HCT116 (cell line): ENCODE results near the gene HDAC10. TPM values are rescaled to one million over a fixed set of nuclear protein-coding genes. Genes with fewer than 3 reads are reported as not detected.

Source experiments
- ATAC-seq: fragments of 200-7000 bp; cut with Tn5 transposase; 2 replicates; pipeline ENCODE4 v1.9.1; 2020; ENCODE audit warnings: mild to moderate bottlenecking, moderate library complexity
- BruUV-seq: library from RNA; stranded (reverse); fragments of 400-500 nt; replicated peaks from 2 replicates; lab custom pipeline; 2021; lab: Mats Ljungman, UMichigan
- CTCF ChIA-PET: fragments of 300-600 bp; sonication (Branson Sonifier 250); formaldehyde crosslinking; loops from one replicate; lab custom pipeline; 2021; ENCODE audit warnings: antibody characterized with exemption; lab: Charles Lee
- POLR2A ChIA-PET: fragments of 300-600, 350-600 bp; sonication (Branson Sonifier 250); formaldehyde crosslinking; loops from one replicate; lab custom pipeline; 2021; ENCODE audit warnings: antibody characterized with exemption; lab: Charles Lee
- RAD21 ChIA-PET, 2 experiments: fragments of 300-600 bp; sonication (Branson Sonifier 250); formaldehyde crosslinking; loops; one replicate each; lab custom pipeline; 2023; ENCODE audit warnings: low total read pairs in 2 of 2; ENCODE audit not compliant: uncharacterized antibody in 2 of 2, unreplicated experiment in 2 of 2, low non-redundant PET in 1 of 2; lab: Charles Lee
- DNase-seq: peaks from one replicate; pipeline ENCODE4 v3.0.0-alpha.2; 2010; ENCODE audit warnings: low read depth, low spot score
- H2AFZ ChIP-seq: fragments of 200-600 bp; shearing (Covaris generic), sonication (generic); 2 replicates; pipeline ENCODE4 v1.6.1; 2017; ENCODE audit warnings: low read depth, mixed run types, mixed read lengths, antibody characterized with exemption, low read length; ENCODE audit not compliant: poor library complexity, severe bottlenecking
- H3K27ac ChIP-seq: 2 replicates; pipeline ENCODE4 v1.5.1; 2012; ENCODE audit warnings: low read depth, low read length
- H3K27me3 ChIP-seq: fragments of 200-600 bp; sonication (generic); 2 replicates; pipeline ENCODE4 v1.6.1; 2016; ENCODE audit warnings: mixed run types, low read length, mixed read lengths; ENCODE audit not compliant: insufficient read depth
- H3K36me3 ChIP-seq, 2 experiments: fragments of 200-500 bp in 1 of 2; fragments of 200-600 bp in 1 of 2; sonication (Bioruptor generic) in 1 of 2; sonication (generic) in 1 of 2; 2 replicates each; pipeline versions ENCODE4 v1.5.1 to v1.6.1; 2014 to 2016; ENCODE audit warnings: low read length in 2 of 2, inconsistent platforms in 1 of 2, mixed read lengths in 1 of 2, mixed run types in 1 of 2; ENCODE audit not compliant: insufficient read depth in 2 of 2, control insufficient read depth in 1 of 2
- H3K4me1 ChIP-seq, 2 experiments: fragments of 200-600 bp in 1 of 2; sonication (generic) in 1 of 2; 2 replicates each; pipeline versions ENCODE4 v1.5.1 to v1.6.1; 2012 to 2017; ENCODE audit warnings: low read length in 2 of 2, inconsistent platforms in 1 of 2, mild to moderate bottlenecking in 1 of 2, mixed read lengths in 1 of 2, mixed run types in 1 of 2, moderate library complexity in 1 of 2; ENCODE audit not compliant: insufficient read depth in 2 of 2, control insufficient read depth in 1 of 2
- H3K4me2 ChIP-seq: fragments of 200-600 bp; sonication (generic); 2 replicates; pipeline ENCODE4 v1.6.1; 2017; ENCODE audit warnings: mixed run types, low read length, mixed read lengths
- H3K4me3 ChIP-seq, 2 experiments: fragments of 200-600 bp in 1 of 2; sonication (generic) in 1 of 2; replicated peaks in 1 of 2; 2 replicates each; pipeline ENCODE4 v1.5.1; 2011 to 2016; ENCODE audit warnings: low read length in 2 of 2, control low read depth in 1 of 2, low read depth in 1 of 2, mild to moderate bottlenecking in 1 of 2, mixed read lengths in 1 of 2, mixed run types in 1 of 2
- H3K79me2 ChIP-seq: fragments of 200-600 bp; sonication (generic); 2 replicates; pipeline ENCODE4 v1.6.1; 2017; ENCODE audit warnings: mild to moderate bottlenecking, mixed run types, low read length, moderate library complexity, mixed read lengths; ENCODE audit not compliant: insufficient read depth
- H3K9ac ChIP-seq: fragments of 200-600 bp; sonication (generic); 2 replicates; pipeline ENCODE4 v1.6.1; 2016; ENCODE audit warnings: low read length, mixed read lengths
- H3K9me2 ChIP-seq: fragments of 200-600 bp; sonication (generic), shearing (Covaris generic); 2 replicates; pipeline ENCODE4 v1.6.1; 2017; ENCODE audit warnings: mixed run types, mild to moderate bottlenecking, moderate library complexity; ENCODE audit not compliant: insufficient read depth
- H3K9me3 ChIP-seq, 2 experiments: fragments of 200-500 bp in 1 of 2; fragments of 200-600 bp in 1 of 2; sonication (Bioruptor generic) in 1 of 2; sonication (generic) in 1 of 2; 2 replicates each; pipeline ENCODE4 v1.6.1; 2014 to 2017; ENCODE audit warnings: low read length in 2 of 2, mixed read lengths in 2 of 2, inconsistent platforms in 1 of 2, low read depth in 1 of 2, mild to moderate bottlenecking in 1 of 2, mixed run types in 1 of 2, moderate library complexity in 1 of 2; ENCODE audit not compliant: control insufficient read depth in 1 of 2, insufficient read depth in 1 of 2
- H4K20me1 ChIP-seq: fragments of 200-600 bp; sonication (generic), shearing (Covaris generic); 2 replicates; pipeline ENCODE4 v1.6.1; 2017; ENCODE audit warnings: mixed run types, mild to moderate bottlenecking, moderate library complexity; ENCODE audit not compliant: insufficient read depth
- CBX3 ChIP-seq: IDR thresholded peaks from 2 replicates; pipeline ENCODE4 v1.6.1; 2012; ENCODE audit warnings: low read depth
- POLR2AphosphoS5 ChIP-seq: IDR thresholded peaks from 2 replicates; pipeline ENCODE4 v1.6.1; 2011; ENCODE audit warnings: mild to moderate bottlenecking, low read depth, low read length, moderate library complexity
- RAD21 ChIP-seq: IDR thresholded peaks from 2 replicates; pipeline ENCODE4 v1.6.1; 2012; ENCODE audit warnings: low read depth, mild to moderate bottlenecking
- SIN3A ChIP-seq: IDR thresholded peaks from 2 replicates; pipeline ENCODE4 v1.6.1; 2012; ENCODE audit warnings: low read depth
- SP1 ChIP-seq: IDR thresholded peaks from 2 replicates; pipeline ENCODE4 v1.6.1; 2012; ENCODE audit warnings: low read depth
- SRF ChIP-seq: IDR thresholded peaks from 2 replicates; pipeline ENCODE4 v1.6.1; 2012; ENCODE audit warnings: low read depth
- TCF7L2 ChIP-seq: IDR thresholded peaks from 2 replicates; pipeline ENCODE4 v1.7.0; 2011; ENCODE audit warnings: borderline replicate concordance, inconsistent platforms; ENCODE audit not compliant: insufficient read depth, insufficient read length; ENCODE audit errors: extremely low read depth
- YY1 ChIP-seq: IDR thresholded peaks from 2 replicates; pipeline ENCODE4 v1.6.1; 2011; ENCODE audit warnings: low read length, low read depth, moderate library complexity, mild to moderate bottlenecking; ENCODE audit not compliant: insufficient replicate concordance; ENCODE audit errors: extremely low read depth
- ZNF274 ChIP-seq: fragments of 200-500 bp; sonication (Bioruptor generic); IDR thresholded peaks from 2 replicates; pipeline ENCODE4 v1.6.1; 2014; ENCODE audit warnings: mild to moderate bottlenecking, low read depth, low read length, inconsistent platforms
- intact Hi-C: fragments of 100-400 bp; cut with micrococcal nuclease; formaldehyde crosslinking; loops from 2 replicates; pipeline ENCODE4 v1.10.0; 2022
- total RNA-seq: library from RNA; stranded (reverse); gene quantifications from one replicate; pipeline ENCODE4 v1.2.1, GENCODE V29; 2021; ENCODE audit not compliant: unreplicated experiment
- TF ChIP-seq, protein P1 (sequence below): IDR thresholded peaks from 2 replicates; pipeline ENCODE4 v1.6.1; 2011; ENCODE audit warnings: mild to moderate bottlenecking, low read length, moderate library complexity; ENCODE audit not compliant: insufficient replicate concordance; ENCODE audit errors: extremely low read depth
- TF ChIP-seq, protein P2 (sequence below): IDR thresholded peaks from 2 replicates; pipeline ENCODE4 v1.6.1; 2012; ENCODE audit warnings: low read depth

Gene HDAC10
- total RNA-seq, 1 experiment from 2014 or later: 67.5 TPM

DNA sequence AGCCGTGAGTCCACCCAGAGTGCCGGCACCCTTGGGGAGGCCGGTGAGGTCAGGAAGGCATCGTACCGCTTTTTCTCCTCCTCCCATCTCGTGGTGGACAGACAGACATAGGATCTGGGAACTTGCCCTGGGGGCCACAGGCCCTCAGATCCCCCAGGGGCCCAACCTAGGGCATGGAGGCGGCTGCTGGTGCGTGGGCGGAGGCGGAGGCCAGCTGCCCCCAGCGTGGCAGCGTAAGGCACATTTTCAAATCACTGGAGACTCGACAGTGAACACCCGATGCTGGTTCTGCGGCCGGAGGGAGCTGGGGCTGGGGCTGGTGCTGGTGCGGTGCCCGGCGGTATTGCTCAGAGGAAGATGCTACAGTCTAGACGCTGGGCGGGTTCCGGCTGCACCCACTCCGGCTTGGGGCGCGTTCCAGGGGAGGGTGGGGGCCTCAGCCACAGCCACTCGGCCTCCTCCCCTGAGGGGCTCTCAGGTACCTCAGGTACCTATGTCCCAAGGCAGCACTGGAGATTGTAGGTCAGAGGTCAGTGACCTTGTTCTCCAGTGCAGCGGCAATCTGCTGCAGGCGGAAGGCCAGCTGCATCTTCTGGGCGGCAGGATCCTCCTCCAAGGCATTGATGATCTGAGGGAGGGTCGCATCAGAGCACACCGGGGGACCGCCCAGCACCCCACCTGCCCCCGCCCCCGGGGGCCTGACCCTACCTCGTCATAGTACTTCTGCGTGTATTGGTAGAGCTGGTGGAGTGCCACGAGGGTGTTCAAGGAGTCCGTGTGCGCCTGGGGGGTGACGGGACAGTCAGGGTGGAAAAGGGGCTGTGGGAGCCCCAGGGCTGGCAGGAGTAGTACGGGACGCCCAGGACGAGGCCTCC lies 24.4 kb upstream of the HDAC10 start:
- intact Hi-C loops: no loop called here
- BruUV-seq: TSS peak; percentile 60
- Histone ChIP-seq H3K9ac (no peak overlapping the region), H3K4me3 (no peak overlapping the region), H3K9me3 (peaks cover 4 to 11% of the 10 kb centered on the region in 2 experiments; a peak in 2 of 4 replicates), H2AFZ (no peak overlapping the region), H3K27ac (peak overlapping the region; percentile 22; the same call in 1 of the 2 replicates), H3K27me3 (no peaks in the 10 kb centered on the region), H3K79me2 (no peaks in the 10 kb centered on the region; the same call in 1 of the 2 replicates), H3K36me3 (peaks cover 16 to 55% of the 10 kb centered on the region in 2 experiments), H3K4me1 (peaks cover 10 to 36% of the 10 kb centered on the region in 2 experiments), H3K4me2 (no peak overlapping the region), H3K9me2 (no peaks in the 10 kb centered on the region), H4K20me1 (no peaks in the 10 kb centered on the region)
- no peak for TF ChIP-seq RAD21
- no peak for TF ChIP-seq TCF7L2
- no peak for TF ChIP-seq POLR2AphosphoS5
- TF ChIP-seq CBX3: no peak
- no peak for TF ChIP-seq SIN3A
- no peak for DNase-seq
- no peak for ATAC-seq
- CTCF ChIA-PET: interaction anchor here (1.1 to 1.5 kb wide), 3 partner anchors 53 to 222 kb away, joined by 3 read pairs; no protein-coding TSS in a partner anchor
- RAD21 ChIA-PET: interaction anchor here in 1 of 2 experiments (0.6 kb wide), 1 partner anchor 26 kb away, joined by 3 read pairs; no protein-coding TSS in a partner anchor
- POLR2A ChIA-PET: no interaction called here

DNA sequence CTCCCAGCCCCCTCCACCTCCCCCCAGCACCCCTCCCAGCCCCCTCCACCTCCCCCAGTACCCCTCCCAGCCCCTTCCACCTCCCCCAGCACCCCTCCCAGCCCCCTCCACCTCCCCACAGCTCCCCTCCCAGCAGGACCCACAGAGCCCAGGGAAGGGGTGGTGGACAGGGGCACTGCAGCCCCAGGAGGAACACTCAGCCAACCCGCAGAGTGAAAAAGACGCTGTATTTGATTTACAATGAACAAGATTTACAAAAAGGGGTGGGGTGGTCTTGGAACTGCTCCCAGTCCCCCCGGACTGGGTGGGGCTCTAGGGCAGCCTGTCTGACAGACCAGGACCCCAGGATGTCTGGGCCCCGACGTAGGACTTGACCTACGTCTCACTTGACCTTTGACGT lies 23.7 kb upstream of the HDAC10 start:
- no peak for ATAC-seq
- TF ChIP-seq SIN3A (no peak), RAD21 (no peak), SP1 (no peak), YY1 (no peak), SRF (no peak), ZNF274 (no peak)
- TF ChIP-seq, protein P1, sequence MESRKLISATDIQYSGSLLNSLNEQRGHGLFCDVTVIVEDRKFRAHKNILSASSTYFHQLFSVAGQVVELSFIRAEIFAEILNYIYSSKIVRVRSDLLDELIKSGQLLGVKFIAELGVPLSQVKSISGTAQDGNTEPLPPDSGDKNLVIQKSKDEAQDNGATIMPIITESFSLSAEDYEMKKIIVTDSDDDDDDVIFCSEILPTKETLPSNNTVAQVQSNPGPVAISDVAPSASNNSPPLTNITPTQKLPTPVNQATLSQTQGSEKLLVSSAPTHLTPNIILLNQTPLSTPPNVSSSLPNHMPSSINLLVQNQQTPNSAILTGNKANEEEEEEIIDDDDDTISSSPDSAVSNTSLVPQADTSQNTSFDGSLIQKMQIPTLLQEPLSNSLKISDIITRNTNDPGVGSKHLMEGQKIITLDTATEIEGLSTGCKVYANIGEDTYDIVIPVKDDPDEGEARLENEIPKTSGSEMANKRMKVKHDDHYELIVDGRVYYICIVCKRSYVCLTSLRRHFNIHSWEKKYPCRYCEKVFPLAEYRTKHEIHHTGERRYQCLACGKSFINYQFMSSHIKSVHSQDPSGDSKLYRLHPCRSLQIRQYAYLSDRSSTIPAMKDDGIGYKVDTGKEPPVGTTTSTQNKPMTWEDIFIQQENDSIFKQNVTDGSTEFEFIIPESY: no peak
- TF ChIP-seq, protein P2, sequence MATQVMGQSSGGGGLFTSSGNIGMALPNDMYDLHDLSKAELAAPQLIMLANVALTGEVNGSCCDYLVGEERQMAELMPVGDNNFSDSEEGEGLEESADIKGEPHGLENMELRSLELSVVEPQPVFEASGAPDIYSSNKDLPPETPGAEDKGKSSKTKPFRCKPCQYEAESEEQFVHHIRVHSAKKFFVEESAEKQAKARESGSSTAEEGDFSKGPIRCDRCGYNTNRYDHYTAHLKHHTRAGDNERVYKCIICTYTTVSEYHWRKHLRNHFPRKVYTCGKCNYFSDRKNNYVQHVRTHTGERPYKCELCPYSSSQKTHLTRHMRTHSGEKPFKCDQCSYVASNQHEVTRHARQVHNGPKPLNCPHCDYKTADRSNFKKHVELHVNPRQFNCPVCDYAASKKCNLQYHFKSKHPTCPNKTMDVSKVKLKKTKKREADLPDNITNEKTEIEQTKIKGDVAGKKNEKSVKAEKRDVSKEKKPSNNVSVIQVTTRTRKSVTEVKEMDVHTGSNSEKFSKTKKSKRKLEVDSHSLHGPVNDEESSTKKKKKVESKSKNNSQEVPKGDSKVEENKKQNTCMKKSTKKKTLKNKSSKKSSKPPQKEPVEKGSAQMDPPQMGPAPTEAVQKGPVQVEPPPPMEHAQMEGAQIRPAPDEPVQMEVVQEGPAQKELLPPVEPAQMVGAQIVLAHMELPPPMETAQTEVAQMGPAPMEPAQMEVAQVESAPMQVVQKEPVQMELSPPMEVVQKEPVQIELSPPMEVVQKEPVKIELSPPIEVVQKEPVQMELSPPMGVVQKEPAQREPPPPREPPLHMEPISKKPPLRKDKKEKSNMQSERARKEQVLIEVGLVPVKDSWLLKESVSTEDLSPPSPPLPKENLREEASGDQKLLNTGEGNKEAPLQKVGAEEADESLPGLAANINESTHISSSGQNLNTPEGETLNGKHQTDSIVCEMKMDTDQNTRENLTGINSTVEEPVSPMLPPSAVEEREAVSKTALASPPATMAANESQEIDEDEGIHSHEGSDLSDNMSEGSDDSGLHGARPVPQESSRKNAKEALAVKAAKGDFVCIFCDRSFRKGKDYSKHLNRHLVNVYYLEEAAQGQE: no peak
- TF ChIP-seq, all 23 proteins: peak for 0
- peak overlapping the region; percentile 8; the same call in 1 of the 2 replicates for H3K27ac ChIP-seq
- no peak overlapping the region for H3K4me3 ChIP-seq
- no peaks in the 10 kb centered on the region for H4K20me1 ChIP-seq
- H3K9ac ChIP-seq: no peak overlapping the region
- ChIA-PET CTCF (no interaction called here), POLR2A (no interaction called here), RAD21 (no interaction called here)
- H3K9me3 ChIP-seq: peaks cover 4 to 11% of the 10 kb centered on the region in 2 experiments; a peak in 2 of 4 replicates
- intact Hi-C loops: loop anchor here (1.0 kb wide), 2 partner anchors 53 to 68 kb away; partner anchors contain the start of gene DENND6B
- H3K4me2 ChIP-seq: no peak overlapping the region
- no peak overlapping the region for H2AFZ ChIP-seq
- H3K79me2 ChIP-seq: no peaks in the 10 kb centered on the region; the same call in 1 of the 2 replicates
- no peak for DNase-seq
- BruUV-seq: no TSS peak
- no peaks in the 10 kb centered on the region for H3K9me2 ChIP-seq
- peaks cover 13 to 49% of the 10 kb centered on the region in 2 experiments for H3K36me3 ChIP-seq
- H3K27me3 ChIP-seq: no peaks in the 10 kb centered on the region
- peaks cover 10 to 38% of the 10 kb centered on the region in 2 experiments for H3K4me1 ChIP-seq
